Stimulated activated CD4-positive, alpha-beta T cell treated with anti-CD3 and anti-CD28 coated beads, Interleukin-15, amount 100 ng/mL, for 48 hours (primary cell): ENCODE results near the gene VAV2.
"Not testable (repeated sequence)": the region's sequence is repeated elsewhere in the genome, so short reads cannot be mapped to it uniquely, and the experiment has no call there.

Experiments used
- DNase-seq, 2 donors: peaks; one replicate each; pipeline ENCODE4 v3.0.0-alpha.2; 2020; ENCODE audit warnings: low read depth in 2 of 2

The VAV2 gene

DNA sequence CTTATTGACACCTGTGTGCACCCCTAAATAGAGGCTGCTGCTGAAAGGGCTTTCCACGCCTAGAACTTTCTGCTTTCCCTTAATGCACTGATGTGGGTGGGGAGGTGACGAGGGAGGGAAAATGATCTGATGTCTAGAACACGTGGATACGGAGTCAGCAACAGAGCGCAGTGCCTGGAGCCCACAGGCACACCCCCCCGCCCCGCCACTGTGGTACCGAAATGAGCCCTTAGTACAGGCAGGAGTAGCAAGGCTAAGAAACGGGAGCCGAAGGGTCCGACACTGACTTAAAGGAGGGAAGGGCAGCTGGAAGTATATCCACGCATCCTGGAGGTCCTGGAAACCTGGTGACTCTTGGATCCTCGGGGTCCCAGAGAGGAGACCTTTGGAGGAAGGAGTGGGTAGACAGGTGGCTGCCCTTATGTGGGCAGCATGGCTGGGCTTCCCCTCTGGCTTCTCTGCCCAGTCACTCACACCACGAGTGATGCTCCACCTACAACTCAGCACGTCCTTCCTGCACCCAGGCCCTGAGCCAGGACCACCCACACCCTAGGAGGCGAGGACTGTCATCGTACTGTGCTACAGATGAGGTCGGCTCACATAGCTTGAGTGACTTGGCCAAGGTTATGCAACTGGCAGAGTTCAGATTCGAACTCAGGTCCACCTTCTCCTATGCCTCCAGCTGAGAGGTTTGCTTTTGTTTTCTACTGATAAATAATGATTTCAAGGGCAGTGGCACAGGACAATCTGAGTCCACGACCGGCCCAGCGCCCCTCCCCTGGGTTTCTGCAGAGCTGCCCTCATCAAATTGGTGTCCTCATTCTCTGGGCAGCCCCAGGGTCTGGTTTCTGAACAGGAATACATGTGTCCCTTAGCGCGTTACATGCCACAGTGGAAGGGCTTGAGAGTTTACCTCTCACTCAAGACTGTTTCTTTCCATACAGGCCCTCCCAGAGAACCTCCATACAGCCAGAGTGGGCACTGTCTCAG is 4.7 kb upstream of the VAV2 start:
- no peak for DNase-seq

DNA sequence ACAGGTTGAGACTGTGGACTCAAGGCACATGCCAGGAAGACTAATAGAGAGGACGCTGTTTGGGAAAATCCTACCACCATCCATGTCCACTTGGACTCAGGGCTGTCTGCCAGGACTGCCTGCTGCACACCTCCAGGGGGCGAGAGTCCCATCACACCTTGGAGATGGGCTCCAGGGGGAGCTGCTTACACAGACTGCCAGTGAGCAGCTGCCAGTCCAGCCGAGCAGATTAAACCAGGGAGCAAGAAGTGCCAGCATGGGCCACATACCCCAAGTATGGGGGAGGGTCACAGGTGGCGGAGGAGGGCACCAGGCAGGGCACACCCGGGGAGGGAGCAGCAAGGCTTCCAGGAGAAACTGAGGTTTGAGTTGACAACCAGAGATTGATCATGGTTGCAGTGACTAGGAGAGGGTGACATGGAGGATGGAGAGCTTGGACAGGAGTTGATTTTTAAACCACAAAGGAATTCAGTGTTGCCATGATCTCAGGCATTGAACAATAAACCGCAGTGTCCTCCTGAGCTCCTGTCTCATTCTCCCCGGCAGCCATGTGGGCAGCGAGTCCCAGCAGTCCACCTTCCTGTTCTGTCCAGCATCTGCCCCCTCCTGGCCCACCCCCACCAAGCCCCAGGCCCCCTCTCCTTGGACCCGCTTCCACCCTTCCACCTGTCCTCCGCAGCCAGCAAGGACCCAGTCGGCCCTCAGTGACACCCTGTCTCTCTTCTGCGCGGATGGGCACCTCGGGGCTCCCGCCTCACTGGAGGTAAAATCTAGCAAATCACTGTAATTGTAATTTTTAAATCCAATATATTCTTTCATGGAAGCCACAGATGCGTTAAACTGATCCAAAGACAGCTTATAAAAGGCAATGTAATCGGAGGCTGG is 3.1 kb upstream of the VAV2 start:
- no peak for DNase-seq

DNA sequence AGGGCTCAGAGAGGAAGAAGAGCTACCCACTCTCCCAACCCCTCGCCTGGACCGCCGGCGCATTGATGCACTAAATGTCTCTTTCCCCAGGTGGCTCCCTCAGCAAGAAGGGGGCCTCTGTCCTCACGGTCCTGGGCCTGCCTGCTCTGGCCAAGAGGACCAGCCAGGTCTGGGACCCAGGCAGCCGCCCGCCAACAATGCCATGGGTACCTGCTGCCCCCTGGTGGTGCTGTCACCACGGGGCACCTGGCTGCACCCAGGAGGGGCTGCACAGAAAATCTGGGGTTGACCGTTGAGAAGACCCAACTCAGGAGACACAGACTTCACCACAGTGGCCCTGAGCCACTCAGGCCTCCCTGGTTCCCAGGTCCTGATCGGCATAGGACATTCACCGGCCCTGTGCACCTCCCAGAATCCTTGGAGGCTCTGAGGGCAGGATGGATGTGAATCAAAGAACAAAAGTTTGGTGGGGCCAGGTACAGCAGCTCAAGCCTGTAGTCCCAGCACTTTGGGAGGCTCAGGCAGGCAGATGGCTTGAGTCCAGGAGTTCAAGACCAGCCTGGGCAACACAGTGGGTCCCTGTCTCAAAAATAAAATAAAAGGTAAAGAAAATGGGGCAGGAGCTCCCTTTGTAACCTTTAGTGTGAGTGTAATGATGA is 2.4 kb upstream of the VAV2 start:
- DNase-seq = peak; percentile 32 to 69

DNA sequence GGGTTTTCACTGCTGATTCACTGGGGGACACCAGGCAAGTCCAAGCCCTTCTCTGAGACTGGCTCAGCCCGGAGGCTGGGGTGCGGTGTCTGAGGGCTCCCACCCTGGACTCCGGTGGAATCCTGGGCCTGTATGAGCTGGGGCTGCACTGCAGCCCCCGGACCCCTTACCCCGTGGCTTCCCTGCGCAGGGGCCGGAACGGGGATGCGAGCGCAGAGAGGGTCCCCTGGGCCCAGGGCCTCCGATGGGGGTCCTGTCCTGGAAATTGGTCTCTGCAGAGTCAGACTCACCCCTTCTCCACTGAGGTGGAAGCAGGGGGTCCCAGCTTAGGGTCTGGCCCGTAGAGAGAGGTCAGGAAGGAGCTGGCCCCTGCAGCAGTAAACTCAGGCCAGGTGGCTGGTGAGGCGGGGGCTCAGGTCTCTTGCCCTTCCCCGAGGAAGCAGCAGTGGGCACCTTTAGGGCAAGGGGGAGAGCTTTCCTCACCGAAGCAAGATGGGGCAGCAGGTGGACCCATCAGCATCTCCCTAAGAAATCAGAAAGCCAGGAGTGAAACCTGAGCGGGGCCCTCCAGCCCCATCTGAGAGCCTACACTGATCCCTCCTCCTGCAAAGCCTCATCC is 1.6 kb upstream of the VAV2 start:
- no peak for DNase-seq

DNA sequence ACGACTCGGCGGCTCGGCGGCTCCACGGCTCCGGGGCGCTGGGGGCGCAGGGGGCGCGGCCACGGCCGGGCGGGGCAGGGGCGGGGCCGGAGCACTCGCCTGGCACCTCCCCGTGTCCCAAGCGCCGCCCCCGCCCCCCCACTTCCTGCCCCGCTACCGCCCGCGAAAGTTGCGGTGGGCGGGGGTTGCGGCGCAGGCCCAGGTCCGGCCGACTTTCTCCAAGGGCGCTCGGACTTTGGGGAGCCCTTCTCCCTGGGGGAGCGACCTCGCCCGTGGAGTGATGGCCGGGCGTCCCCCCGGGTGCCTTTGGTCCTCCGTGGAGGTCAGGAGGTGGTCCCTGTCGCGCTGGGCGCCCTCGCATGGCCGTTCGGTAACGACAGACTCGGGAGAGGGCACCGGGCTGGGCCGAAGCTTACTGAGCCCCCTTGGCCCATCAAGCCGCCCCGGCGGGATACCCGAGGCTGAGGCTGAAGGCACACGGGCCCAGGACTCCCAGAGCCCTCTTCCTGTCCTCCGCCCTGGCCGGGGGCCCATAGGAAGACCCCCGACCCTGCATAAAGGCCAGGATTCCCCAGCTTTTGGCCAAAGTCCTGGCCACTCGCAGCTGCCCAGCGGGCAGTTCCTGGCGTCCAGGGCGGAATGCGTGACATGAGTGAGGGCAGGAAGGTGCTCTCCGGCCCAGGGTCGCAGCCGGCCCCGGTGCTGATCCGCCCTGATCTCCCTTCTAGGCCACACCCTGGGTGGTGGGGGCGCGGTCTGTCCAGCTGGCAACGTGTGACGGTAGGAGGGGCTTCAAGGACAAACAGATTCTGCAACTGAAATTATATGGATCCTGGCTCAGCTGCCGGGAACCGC is 883 bp upstream of the VAV2 start:
- DNase-seq = peak; percentile 47 to 73

DNA sequence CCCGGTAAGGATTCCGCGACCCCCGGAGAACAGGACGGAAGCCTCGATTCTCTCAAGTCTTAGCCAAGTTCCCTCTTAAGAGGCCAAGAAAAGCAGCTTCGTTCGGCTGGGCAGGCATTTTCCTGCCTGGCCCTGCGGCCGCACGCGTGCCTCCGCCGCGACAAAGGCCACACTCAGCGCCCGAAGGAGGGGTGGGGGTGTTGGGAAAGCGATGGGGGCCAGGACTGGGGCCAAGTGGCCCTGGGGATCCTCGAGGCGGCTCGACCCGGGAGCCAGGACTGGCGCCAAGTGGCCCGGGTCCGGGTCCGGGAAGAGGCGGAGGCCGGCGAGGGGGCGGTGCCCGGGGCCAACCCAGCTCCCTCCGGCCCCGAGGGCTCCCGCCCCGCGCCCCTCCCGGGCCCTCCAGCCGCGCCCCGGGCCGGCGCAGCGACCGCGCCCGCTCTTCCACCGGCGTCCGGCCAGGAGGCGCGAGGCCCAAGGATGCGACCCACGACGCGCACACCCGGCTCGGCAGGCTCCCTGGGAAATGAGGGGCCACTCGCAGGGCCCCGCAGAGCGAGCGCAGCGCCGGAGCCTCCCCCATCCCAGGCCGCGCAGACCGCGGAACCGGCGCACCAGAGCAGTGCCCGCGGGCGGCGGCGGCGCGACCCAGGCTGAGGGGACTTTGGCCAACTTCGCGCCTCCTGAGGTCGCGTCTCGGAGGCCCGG is 756 bp downstream of the VAV2 start:
- no peak for DNase-seq

DNA sequence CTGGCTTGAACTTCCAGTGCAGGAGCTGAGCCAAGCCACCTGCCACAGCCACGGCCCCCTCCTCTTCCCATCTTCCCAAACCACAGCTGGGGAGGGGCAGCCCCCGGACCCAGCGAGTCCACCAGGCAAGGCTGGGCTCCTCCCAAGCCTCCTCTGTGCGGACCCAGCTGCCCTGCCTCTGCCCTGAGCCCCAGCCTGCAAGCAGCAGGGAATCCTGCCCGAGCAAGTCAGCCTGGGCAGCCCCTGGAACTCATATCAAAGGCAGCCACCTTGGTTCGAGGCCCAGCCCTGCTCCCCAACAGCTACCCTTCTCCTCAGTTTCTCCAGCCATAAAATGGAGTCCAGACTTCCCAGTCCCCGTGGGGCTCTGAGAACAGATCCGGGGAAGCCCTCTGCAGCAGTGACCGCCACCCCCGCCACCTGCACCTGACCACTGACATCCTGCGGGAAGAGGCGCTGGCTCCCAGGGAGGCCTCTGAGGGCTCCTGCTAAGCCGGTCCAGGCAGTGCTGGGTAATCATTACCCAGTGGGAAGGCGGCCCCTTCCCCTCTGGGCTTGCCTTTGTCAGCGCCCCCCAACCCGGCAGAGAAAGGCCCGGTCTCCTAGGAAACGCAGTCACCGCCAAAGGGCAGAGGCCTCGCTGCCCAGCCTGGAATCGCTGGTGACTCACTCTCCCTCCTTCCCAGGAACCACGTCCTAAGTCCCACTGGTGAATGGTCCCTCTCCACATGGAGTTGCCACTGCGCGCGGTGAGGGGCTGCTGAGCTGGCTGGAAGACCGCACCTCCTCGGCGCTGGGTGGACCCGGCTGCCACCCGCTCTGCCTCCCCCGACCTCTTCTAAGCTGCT is 1.5 kb downstream of the VAV2 start:
- DNase-seq = no peak

DNA sequence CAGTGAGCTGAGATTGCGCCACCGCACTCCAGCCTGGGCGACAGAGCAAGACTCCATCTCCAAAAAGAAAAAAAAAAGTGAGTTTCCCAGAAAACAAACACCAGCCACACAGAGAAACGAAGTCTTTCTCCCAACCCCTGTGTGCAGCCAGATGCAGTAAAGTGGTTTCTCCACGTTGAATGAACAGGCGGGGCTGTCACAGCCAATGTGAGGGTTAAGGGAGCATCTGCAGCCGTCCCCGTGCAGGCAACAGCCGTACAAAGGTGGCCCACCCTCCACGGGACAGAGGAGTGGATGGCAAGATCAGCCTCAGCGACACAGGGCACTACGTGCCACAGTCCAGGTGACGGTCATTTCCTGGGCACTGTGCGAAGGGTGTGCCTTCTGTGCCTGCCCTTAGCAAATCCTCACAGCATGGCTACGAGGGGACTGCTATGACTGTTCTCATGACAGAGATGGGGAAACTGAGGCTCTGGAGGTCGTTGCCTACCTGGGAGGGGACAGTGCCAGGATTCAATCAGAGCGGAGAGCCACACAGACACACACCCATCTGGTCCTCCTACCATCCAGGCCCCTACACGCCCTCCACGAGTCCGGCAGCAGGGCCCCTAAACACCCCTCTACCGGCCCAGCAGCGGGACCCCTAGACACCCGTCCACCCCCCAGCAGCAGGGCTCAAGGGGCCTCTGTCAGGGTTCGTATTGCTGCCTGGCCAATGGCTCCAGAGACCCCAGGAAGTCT is 2.3 kb downstream of the VAV2 start:
- no peak for DNase-seq

DNA sequence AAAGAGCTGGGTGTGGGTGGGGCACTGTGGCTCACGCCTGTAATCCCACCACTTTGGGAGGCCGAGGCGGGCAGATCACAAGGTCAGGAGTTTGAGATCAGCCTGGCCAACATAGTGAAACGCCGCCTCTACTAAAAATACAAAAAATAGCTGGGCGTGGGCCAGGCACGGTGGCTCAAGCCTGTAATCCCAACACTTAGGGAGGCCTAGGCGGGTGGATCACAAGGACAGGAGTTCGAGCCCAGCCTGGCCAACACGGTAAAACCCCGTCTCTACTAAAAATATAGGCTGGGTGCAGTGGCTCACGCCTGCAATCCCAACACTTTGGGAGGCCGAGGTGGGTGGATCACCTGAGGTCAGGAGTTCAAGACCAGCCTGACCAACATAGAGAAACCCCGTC is 3.4 kb downstream of the VAV2 start:
- not testable (repeated sequence) for DNase-seq

DNA sequence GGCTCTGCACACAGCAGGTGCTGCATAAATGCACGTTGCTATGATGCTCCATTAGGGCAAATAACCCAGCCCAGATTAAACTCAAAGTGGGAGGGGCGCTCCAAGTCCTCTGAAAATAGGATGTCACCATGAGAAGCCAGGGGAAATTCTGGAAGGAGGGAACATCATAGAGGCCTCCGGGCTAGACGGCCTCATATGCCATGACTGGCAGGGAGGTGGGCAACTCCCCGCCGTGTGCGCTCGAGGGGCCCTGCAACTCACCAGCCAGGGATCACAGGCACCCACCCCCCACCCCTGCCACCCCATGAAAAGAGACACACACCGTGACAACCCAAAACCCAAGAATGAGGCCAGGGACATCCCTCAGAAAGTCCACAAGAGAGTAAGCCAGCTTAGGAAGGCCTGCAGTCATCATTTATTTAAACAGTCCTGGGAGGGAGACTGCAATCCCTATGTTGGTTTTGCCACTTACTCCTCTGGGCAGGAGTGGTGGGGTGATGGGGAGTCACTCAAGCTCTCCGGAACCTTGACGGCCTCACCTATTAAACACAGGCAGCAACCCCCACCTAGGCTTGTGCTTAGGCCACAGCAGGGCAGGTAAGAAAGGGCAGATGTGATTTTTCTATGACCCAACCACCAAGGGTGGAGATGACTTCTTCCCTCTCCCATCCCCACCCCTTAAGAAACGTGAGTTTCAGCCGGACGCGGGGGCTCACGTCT is 4.0 kb downstream of the VAV2 start:
- DNase-seq = no peak

DNA sequence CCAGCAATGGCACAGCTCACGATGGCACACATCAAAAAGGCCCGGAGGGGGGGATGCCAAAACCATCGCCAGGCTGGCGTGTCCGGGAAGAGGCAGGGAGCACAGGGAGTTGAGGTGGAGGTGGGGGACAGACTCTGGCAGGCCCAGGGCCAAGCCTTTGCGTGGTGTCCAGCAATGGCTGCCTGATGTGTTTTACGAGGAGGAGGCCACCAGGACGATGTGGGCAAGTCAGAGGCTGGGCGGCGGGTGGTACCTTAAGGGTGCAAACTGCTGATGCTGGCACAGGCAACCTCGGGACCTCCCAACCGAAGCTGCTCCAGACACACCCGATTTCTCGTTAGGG is 4.7 kb downstream of the VAV2 start:
- no peak for DNase-seq

DNA sequence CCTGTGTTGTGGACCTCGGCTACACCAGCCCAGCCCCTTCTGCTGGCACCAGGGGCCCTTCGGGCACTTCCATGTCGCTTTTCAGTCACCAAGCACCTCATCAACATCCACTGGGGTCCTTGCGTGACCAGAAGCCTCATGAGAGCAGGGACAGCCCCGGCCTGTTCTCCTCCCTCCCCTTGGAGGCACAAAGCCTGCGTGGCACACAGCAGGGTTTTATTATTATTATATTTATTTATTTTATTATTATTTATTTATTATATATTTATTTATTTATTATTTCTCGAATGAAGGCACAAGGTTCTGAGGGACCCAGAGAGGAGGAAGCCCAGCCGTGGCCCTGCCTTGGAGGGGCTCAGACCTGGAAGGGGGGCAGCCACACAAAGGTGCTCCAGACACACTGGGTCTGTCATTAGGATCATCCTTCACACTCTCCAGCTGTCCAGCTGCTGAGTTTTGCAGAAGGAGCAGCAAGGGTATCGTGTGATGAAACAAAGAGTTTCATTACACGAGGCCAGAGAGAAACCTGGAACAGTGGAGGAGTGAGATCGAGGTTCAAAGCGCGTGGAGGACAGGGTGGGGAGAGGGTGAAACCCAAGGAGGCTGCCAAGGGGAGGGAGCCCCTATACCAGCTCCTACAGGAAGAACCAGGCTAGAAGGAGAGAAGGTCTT is 5.2 kb downstream of the VAV2 start:
- DNase-seq = no peak

DNA sequence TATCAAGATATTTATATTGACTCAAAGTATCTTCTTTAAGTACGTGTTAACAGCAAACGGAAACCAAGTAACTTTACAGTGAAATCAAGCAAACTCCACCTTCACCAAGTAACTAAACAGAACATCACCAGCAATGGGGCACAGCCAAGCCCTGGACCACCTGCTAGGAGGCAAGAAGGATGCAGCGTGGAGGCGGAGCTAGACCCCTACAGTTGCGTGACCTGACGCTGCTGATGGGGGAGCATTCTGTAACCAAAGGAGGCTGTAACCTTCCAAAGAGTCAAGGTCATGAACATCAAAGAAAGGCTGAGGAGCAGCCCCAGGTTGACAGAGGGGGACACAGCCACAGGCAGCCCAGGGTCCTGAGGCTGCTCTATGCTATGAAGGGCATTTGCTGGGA is 6.1 kb downstream of the VAV2 start:
- no peak for DNase-seq

DNA sequence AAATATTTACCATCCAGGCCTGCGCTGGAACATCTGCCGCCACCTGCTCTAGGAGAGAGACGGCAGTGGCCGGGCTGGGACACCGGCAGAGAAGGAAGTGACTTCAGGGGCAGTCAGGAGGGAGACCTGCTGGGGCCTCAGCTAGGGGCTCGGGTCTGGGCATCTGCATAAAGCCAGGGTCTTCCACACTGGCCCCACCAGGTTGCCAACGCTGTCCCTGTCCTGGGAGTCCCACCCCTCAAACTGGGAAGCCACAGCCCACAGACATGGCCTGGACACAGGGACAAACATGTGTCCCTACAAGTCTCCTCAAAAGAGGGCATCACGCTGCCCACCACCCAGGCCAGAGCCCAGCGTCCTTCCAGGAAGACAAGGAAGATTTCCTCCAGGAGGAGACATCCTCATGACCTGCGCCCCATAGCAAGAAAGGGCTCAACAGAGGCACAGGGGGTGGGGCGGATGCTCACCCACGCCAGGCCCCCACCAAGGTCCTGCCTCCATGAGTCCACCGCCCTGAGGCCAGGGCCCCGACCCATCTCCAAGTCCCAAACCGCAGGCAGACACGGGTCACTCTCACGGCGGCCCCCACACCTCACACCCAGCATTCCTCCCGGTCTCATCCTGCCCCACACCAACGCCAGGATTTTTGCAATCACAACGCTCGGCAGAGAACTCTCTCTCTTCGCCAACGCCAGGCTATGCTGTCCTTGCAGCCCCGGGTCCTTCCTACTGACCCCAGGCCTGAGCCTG is 9.0 kb downstream of the VAV2 start:
- DNase-seq = no peak

DNA sequence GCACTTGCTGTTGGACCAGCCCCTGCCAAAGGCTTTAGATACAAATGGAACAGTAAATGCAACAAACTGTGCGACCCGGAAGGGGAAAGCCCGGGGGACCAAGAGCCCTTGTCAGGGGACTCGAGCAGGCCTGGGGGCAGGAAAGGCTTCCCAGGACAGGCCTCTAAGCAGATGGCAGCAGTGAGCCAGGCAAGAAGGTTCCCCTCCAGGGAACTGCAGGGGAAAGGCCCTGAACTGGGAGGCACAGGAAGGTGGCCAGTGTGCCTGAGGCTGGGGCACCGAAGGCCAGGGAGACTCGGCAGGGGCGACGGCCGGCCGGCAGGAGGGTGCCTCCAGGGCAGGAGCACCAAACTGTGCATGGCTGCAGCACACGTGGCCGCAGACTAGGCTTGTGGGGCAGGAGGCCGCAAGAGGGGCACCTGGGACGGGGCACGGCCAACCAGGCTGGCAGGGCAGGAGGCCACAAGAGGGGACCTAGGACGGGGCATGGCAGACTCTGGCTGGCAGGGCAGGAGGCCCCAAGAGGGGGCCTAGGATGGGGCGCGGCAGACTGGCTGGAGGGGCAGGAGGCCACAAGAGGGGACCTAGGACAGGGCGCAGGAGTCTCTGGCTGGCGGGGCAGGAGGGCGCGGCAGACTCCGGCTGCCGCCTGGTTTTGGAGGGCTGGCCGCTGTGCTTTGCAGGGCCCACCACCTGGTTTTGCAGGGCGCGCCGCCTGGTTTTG is 10.0 kb downstream of the VAV2 start:
- no peak for DNase-seq

DNA sequence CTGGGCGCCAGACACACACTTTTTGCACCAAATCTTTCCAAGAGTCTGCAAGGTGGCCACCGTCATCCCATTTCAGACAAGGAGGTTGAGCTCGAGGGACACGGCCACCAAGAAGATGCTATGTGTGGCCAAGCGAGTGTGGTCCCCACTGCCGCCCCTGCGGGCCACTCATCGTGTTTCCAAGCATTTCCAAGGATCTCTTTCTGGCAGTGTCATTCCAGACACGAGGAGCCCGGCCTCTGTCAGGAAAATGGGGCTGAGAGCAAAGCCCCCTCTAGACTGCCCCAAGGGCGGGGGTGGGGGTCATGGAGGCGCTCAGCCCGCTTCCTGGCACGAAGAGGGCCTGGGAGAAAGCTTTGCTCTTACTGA is 10.6 kb downstream of the VAV2 start:
- DNase-seq = no peak
